Esophagus muscularis mucosa (tissue), 4 donors: ENCODE measurements around the gene RBMS1.

ENCODE experiments used
- CTCF ChIP-seq, 3 experiments: fragments of 200-600 bp in 2 of 3; fragments of 450-650 bp in 1 of 3; sonication (generic) in 2 of 3; IDR thresholded peaks; one replicate each; pipeline ENCODE4 v1.5.1; 2017 to 2019; ENCODE audit warnings: antibody characterized with exemption in 3 of 3, mild to moderate bottlenecking in 2 of 3, moderate library complexity in 1 of 3
- EP300 ChIP-seq: sonication (generic); formaldehyde crosslinking; IDR thresholded peaks from one replicate; pipeline ENCODE4 v1.6.1; 2017; ENCODE audit warnings: antibody characterized with exemption
- POLR2A ChIP-seq: fragments of 450-650 bp; IDR thresholded peaks from one replicate; pipeline ENCODE4 v1.6.1; 2017; ENCODE audit warnings: antibody characterized with exemption, moderate library complexity, mild to moderate bottlenecking, low read depth
- POLR2AphosphoS5 ChIP-seq, 2 donors: sonication (generic); formaldehyde crosslinking; IDR thresholded peaks; one replicate each; pipeline ENCODE4 v1.6.1; 2017; ENCODE audit warnings: antibody characterized with exemption in 2 of 2

GRCh38 chr2:160270571-160271113 is 223.0 kb downstream of the RBMS1 start:
- TF ChIP-seq CTCF (IDR thresholded peaks at IDR 0.05), result no peak
- TF ChIP-seq EP300, result no peak
- TF ChIP-seq POLR2A, result no peak
- no peak for TF ChIP-seq POLR2AphosphoS5 (IDR thresholded peaks at IDR 0.05)
